HEK293T (cell line): ENCODE results near the gene ZNF414.
"Not testable (repeated sequence)": the region's sequence is repeated elsewhere in the genome, so short reads cannot be mapped to it uniquely, and the experiment has no call there.

Experiments used
- CTCF ChIA-PET: fragments of 350-600 bp; formaldehyde crosslinking; extraction: SDS; loops from one replicate; lab custom pipeline; 2021; ENCODE audit warnings: antibody characterized with exemption, inconsistent platforms; lab: Yijun Ruan, JAX
- POLR2A ChIA-PET: fragments of 350-600 bp; formaldehyde crosslinking; extraction: SDS; loops from one replicate; lab custom pipeline; 2020; ENCODE audit warnings: antibody characterized with exemption, inconsistent platforms; lab: Yijun Ruan, JAX
- DNase-seq: peaks from one replicate; pipeline ENCODE4 v3.0.0; 2012; ENCODE audit warnings: mixed read lengths; ENCODE audit errors: extremely low spot score
- ARNT ChIP-seq: fragments of 450-650 bp; IDR thresholded peaks from 2 replicates; pipeline ENCODE4 v1.6.1; 2017; ENCODE audit warnings: mild to moderate bottlenecking
- BHLHE40 ChIP-seq: fragments of 450-650 bp; IDR thresholded peaks from 2 replicates; pipeline ENCODE4 v1.6.1; 2016; ENCODE audit warnings: mild to moderate bottlenecking, moderate library complexity, borderline replicate concordance
- CTBP1 ChIP-seq: fragments of 450-650 bp; IDR thresholded peaks from 2 replicates; pipeline ENCODE4 v1.6.1; 2016; ENCODE audit warnings: borderline replicate concordance
- ELF4 ChIP-seq: fragments of 450-650 bp; IDR thresholded peaks from 2 replicates; pipeline ENCODE4 v1.6.1; 2017; ENCODE audit warnings: antibody characterized with exemption
- FOXA1 ChIP-seq: fragments of 450-650 bp; IDR thresholded peaks from 2 replicates; pipeline ENCODE4 v1.6.1; 2016; ENCODE audit warnings: mild to moderate bottlenecking
- FOXK2 ChIP-seq: fragments of 450-650 bp; IDR thresholded peaks from 2 replicates; pipeline ENCODE4 v1.6.1; 2016; ENCODE audit warnings: mild to moderate bottlenecking
- FOXM1 ChIP-seq: fragments of 450-650 bp; IDR thresholded peaks from 2 replicates; pipeline ENCODE4 v1.6.1; 2017; ENCODE audit warnings: mild to moderate bottlenecking, borderline replicate concordance
- HDGF ChIP-seq: fragments of 450-650 bp; IDR thresholded peaks from 2 replicates; pipeline ENCODE4 v1.6.1; 2017; ENCODE audit warnings: antibody characterized with exemption, borderline replicate concordance
- L3MBTL2 ChIP-seq: fragments of 450-650 bp; conservative IDR thresholded peaks from 2 replicates; pipeline ENCODE4 v1.6.1; 2016; ENCODE audit warnings: mild to moderate bottlenecking
- LEF1 ChIP-seq: fragments of 450-650 bp; IDR thresholded peaks from 2 replicates; pipeline ENCODE4 v1.6.1; 2017; ENCODE audit warnings: mild to moderate bottlenecking, borderline replicate concordance
- NFRKB ChIP-seq: fragments of 450-650 bp; IDR thresholded peaks from 2 replicates; pipeline ENCODE4 v1.6.1; 2016; ENCODE audit warnings: mild to moderate bottlenecking, moderate library complexity
- SP1 ChIP-seq: fragments of 450-650 bp; IDR thresholded peaks from 2 replicates; pipeline ENCODE4 v1.6.1; 2017
- SUZ12 ChIP-seq: fragments of 450-650 bp; IDR thresholded peaks from 2 replicates; pipeline ENCODE4 v1.6.1; 2016; ENCODE audit warnings: mild to moderate bottlenecking
- TARDBP ChIP-seq: fragments of 450-650 bp; IDR thresholded peaks from 2 replicates; pipeline ENCODE4 v1.6.1; 2016
- ZNF384 ChIP-seq: fragments of 450-650 bp; IDR thresholded peaks from 2 replicates; pipeline ENCODE4 v1.6.1; 2016
- TF ChIP-seq, protein P1 (sequence below): fragments of 450-650 bp; IDR thresholded peaks from 2 replicates; pipeline ENCODE4 v1.6.1; 2016

Gene ZNF414, protein sequence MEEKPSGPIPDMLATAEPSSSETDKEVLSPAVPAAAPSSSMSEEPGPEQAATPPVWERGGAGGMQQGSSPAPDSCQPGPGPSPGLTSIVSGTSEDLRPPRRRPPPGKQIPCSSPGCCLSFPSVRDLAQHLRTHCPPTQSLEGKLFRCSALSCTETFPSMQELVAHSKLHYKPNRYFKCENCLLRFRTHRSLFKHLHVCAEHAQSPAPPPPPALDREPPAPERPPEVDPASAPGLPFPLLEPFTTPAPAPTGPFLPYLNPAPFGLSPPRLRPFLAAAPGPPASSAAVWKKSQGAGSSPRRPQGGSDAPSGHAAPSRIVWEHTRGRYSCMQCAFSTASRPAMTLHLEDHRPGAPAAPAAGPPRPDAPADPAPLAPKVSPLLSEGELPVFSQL

DNA sequence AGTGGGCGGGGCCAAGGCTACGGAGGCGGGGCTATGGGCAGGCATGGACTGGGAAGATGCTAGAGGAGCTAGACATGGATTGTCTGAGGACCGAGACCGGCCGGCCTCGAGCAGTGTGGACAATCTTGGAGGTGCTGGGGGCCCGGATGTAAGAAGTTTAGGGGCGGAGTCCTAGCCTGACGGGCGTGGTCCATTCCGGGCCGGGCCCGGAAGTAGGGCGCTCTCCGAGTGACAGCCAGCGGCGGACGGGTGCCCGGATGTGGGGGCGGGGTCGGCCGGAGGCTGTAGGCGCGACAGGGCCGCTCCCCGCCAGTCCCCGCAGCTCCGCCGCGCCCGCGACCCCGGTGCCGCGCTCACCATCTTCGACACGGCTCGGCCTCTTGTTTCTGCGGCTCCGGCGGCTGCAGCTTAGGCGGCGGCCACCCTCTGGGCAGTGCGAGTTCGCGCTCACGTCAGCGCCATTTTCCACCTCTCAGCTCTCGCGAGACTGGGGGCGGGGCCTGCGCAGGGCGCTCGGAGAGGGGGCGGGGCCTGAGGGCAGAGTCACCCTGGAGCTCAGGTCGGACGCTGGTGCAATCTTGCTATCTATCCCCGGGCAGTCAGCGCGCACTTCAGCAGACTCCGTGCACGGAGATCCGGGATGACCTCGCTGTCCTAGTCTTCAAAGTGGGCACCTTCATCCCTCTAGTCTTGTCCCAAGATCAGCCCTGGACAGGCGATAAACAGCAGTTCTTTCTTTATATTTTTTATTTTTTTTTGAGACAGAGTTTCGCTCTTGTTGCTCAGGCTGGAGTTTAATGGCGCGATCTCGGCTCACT, at the start of gene ZNF414:
Gene ZNF414 (minus strand): TSS at position 481 of the 818 bp plus-strand sequence. CDS start 121 bp downstream, at position 360.
- no peak for TF ChIP-seq NFRKB
- TF ChIP-seq, protein P1, sequence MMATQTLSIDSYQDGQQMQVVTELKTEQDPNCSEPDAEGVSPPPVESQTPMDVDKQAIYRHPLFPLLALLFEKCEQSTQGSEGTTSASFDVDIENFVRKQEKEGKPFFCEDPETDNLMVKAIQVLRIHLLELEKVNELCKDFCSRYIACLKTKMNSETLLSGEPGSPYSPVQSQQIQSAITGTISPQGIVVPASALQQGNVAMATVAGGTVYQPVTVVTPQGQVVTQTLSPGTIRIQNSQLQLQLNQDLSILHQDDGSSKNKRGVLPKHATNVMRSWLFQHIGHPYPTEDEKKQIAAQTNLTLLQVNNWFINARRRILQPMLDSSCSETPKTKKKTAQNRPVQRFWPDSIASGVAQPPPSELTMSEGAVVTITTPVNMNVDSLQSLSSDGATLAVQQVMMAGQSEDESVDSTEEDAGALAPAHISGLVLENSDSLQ, result peak; percentile 96
- no peak for TF ChIP-seq BHLHE40
- TF ChIP-seq HDGF, result peak; percentile 99
- TF ChIP-seq TARDBP, result no peak
- TF ChIP-seq FOXM1, result no peak
- no peak for TF ChIP-seq LEF1
- no peak for TF ChIP-seq SUZ12
- TF ChIP-seq ELF4, result peak; percentile 53
- TF ChIP-seq SP1, result no peak
- no peak for TF ChIP-seq CTBP1
- no peak for TF ChIP-seq ARNT
- TF ChIP-seq L3MBTL2, result no peak
- no peak for TF ChIP-seq ZNF384
- ChIA-PET POLR2A (interaction anchor here (0.6 to 4.2 kb wide), 45 partner anchors 8 to 645 kb away, joined by 3 to 121 read pairs (median 5); partner anchors contain the start of genes HNRNPM, MAP2K7, MARCHF2 and RAB11B), CTCF (interaction anchor here (0.6 to 1.6 kb wide), 4 partner anchors 11 to 67 kb away, joined by 3 to 5 read pairs (median 4); no protein-coding TSS in a partner anchor)
- DNase-seq, result peak; percentile 94

DNA sequence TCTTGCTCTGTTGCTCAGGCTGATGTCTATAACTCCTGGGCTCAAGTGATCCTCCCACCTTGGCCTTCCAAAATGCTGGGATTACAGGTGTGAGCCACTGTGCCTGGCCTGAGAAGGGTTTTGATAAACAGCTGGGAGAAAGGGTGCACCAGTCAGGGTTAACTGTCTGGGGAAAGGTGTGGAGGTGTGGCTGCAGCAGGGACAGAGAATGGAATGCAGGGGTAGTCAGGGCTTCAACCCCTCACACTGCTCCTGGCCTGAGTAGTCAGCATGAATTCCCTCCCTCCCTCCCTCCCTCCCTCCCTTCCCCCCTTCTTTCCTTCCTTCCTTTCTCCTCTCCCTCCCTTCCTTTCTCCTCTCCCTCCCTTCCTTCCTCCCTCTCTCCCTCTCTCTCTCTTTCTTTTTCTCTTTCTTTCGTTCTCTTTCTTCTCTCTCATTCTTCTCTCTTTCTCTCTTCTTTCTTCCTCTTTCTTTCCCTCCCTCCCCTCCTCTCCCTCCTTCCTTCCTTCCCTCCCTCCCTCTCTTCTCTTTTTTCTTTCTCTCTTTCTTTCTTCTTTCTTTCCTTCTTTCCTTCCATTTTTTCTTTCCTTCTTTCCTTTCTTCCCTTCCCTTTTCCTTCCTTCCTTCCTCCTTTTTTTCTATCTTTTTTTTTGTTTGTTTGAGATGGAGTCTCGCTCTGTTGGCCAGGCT, 47.3 kb upstream of the ZNF414 start:
- POLR2A ChIA-PET, result no interaction called here
- TF ChIP-seq ZNF384, result no peak
- TF ChIP-seq LEF1, result no peak
- no peak for TF ChIP-seq ELF4
- TF ChIP-seq FOXK2, result no peak
- no peak for TF ChIP-seq FOXM1
- no peak for TF ChIP-seq SUZ12
- TF ChIP-seq HDGF, result no peak
- TF ChIP-seq L3MBTL2, result no peak
- TF ChIP-seq, protein P1, result no peak
- no peak for TF ChIP-seq CTBP1
- no peak for TF ChIP-seq NFRKB
- TF ChIP-seq ARNT, result no peak
- TF ChIP-seq SP1, result no peak
- CTCF ChIA-PET, result no interaction called here
- DNase-seq, result no peak

DNA sequence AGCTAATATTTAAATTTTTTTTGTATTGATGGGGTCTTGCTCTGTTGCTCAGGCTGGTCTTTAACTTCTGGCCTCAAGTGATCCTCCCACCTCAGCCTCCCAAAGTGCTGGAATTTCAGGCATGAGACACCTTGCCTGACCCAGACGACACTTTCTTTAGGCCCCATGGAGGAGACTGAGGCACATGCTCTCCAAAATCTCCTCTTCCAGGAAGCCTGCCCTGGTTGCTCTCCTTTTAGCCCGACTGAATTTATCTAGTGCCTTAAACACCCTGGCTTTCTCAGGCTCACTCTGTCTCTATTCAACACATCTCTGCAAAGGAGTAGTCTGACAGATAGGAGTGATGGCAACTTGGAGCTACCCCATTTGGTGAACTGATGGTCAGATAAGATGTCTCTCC, 44.4 kb upstream of the ZNF414 start:
- CTCF ChIA-PET, result interaction anchor here (1.0 kb wide), 1 partner anchor 18 kb away, joined by 3 read pairs; no protein-coding TSS in a partner anchor
- POLR2A ChIA-PET, result interaction anchor here (1.0 kb wide), 1 partner anchor 44 kb away, joined by 3 read pairs; the partner anchor contains the start of gene ZNF414
- no peak for DNase-seq
- TF ChIP-seq FOXA1 (no peak), TARDBP (no peak), HDGF (no peak), FOXM1 (no peak), CTBP1 (no peak), L3MBTL2 (no peak), ARNT (no peak), FOXK2 (no peak), SP1 (no peak)

DNA sequence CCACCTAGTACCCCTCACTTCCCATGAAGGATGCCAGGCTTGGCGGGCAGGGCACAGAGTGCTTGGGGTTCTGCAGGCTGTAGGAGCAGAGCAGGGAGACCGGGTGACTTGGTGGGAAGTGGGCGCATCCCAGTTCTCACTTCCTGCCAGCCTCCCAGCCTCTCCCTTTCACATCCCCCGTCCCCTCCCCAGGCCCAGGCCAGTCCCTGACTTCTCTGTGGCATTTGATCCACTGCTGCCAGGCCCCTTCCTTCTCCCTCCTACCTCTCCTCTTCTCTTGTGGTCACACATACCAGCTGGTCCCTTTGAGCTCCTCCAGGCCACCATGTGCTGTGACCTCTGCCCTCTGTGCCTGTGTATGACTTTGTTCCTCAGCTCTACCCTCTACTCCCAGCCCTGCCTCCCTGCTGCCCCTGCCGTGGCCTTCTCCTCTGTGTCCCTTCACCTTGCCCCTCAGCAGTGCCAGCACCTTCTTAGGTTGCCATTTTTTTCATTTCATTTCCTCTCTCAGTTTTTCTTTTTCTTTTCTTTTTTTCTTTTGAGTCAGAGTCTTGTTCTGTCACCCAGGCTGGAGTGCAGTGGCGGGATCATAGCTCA, 43.8 kb upstream of the ZNF414 start:
- ChIA-PET POLR2A (no interaction called here), CTCF (interaction anchor here (0.7 to 0.9 kb wide), 2 partner anchors 23 to 103 kb away, joined by 3 read pairs; no protein-coding TSS in a partner anchor)
- TF ChIP-seq HDGF, result no peak
- TF ChIP-seq SUZ12, result no peak
- TF ChIP-seq CTBP1, result no peak
- no peak for TF ChIP-seq FOXM1
- TF ChIP-seq FOXA1, result no peak
- TF ChIP-seq L3MBTL2, result no peak
- no peak for TF ChIP-seq ARNT
- TF ChIP-seq TARDBP, result no peak
- TF ChIP-seq FOXK2, result no peak
- TF ChIP-seq, protein P1, result no peak
- TF ChIP-seq BHLHE40, result no peak
- TF ChIP-seq ELF4, result no peak
- no peak for TF ChIP-seq LEF1
- DNase-seq, result no peak

DNA sequence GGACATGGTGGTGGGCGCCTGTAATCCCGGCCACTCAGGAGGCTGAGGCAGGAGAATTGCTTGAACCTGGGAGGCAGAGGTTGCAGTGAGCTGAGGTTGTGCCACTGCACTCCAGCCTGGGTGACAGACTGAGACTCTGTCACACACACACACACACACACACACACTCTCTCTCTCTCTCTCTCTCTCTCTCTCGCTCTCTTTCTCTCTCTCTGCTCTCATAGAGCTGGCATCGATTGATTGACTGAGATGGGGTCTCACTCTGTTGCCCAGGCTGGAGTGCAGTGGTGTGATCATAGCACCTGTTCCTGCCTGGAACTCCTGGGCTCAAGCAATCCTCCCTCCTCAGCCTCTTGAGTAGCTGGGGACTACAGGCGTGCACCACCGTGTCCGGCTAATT, 39.8 kb upstream of the ZNF414 start:
- CTCF ChIA-PET, result interaction anchor here (0.6 kb wide), 1 partner anchor 149 kb away, joined by 5 read pairs; no protein-coding TSS in a partner anchor
- DNase-seq, POLR2A ChIA-PET: not testable (repeated sequence)
